Measurements from ENCODE around the gene DCBLD2.

- TF ChIP-seq CTCF (conservative IDR thresholded peaks at IDR 0.05) (no peak), EZH2 (IDR thresholded peaks at IDR 0.05; ENCODE audit: low read depth) (no peak)
These were observed 121.2 kb downstream of the DCBLD2 start for GRCh38 chr3:98780343-98780742.
